ENCODE data around the gene TAAR5. TPM values are rescaled to one million over a fixed set of nuclear protein-coding genes. Genes with fewer than 3 reads are reported as not detected.
A peak's percentile ranks its signal among the peaks of the same experiment; 100 is the strongest.

TAAR5 gene
- polyA plus RNA-seq, 3 donors = not detected

GRCh38 chr6:132598473-132598872 is 8.9 kb upstream of the TAAR5 start:
- intact Hi-C loops (cut with micrococcal nuclease) = no loop called here
- no peaks in the 10 kb centered on the region for H4K20me1 ChIP-seq (ENCODE audit: insufficient read depth, low read length)
- H2AFZ ChIP-seq (ENCODE audit: insufficient read depth, low read depth, low read length, poor library complexity, severe bottlenecking) = no peak overlapping the region
- H3K79me2 ChIP-seq (ENCODE audit: insufficient read depth, low read length) = no peaks in the 10 kb centered on the region
- TF ChIP-seq CTCF (IDR thresholded peaks at IDR 0.05) = peak; percentile 45
- DNase-seq = peak; percentile 3 to 17 (median 6)
- Mint-ChIP-seq H3K36me3 (no peaks in the 10 kb centered on the region), H3K27me3 (ENCODE audit: low read depth in 3 of 3) (peaks cover 1 to 2% (median 1%) of the 10 kb centered on the region in 3 donors), H3K9me3 (peaks cover 0 to 3% (median 0%) of the 10 kb centered on the region in 7 donors), H3K27ac (no peak overlapping the region), H3K4me1 (peaks cover 5% of the 10 kb centered on the region), H3K4me3 (no peak overlapping the region)
- H3K4me2 ChIP-seq (replicated peaks; ENCODE audit: extremely low read depth, low read length, poor library complexity, severe bottlenecking) = no peak overlapping the region
- H3K27me3 ChIP-seq (ENCODE audit: control insufficient read depth in 2 of 2, insufficient read depth in 2 of 2, low read length in 2 of 2) = no peaks in the 10 kb centered on the region
- peaks cover 0 to under 1% of the 10 kb centered on the region in 2 donors for H3K4me1 ChIP-seq (ENCODE audit: control insufficient read depth in 1 of 2, insufficient read depth in 2 of 2, low read length in 2 of 2)
- H3K4me3 ChIP-seq (replicated peaks in 1 of 3; ENCODE audit: low read depth in 2 of 3, low read length in 3 of 3) = no peak overlapping the region
- no peak overlapping the region for H3K9ac ChIP-seq (ENCODE audit: insufficient read depth, low read length, poor library complexity, severe bottlenecking)
- H3K27ac ChIP-seq (ENCODE audit: low read depth in 1 of 2, low read length in 2 of 2) = no peak overlapping the region
- no peaks in the 10 kb centered on the region for H3K36me3 ChIP-seq (replicated peaks in 1 of 2; ENCODE audit: control insufficient read depth in 1 of 2, insufficient read depth in 2 of 2, low read length in 2 of 2)
- 24% methylated on average over 2 of the region's 3 CpGs for WGBS (ENCODE audit: insufficient coverage)
- H3K9me3 ChIP-seq (replicated peaks in 1 of 2; ENCODE audit: control insufficient read depth in 1 of 2, insufficient read depth in 1 of 2, low read length in 2 of 2) = no peaks in the 10 kb centered on the region

GRCh38 chr6:132596201-132596600 is 6.7 kb upstream of the TAAR5 start:
- Mint-ChIP-seq H3K36me3 (no peaks in the 10 kb centered on the region), H3K9me3 (peaks cover 0 to 3% (median 0%) of the 10 kb centered on the region in 7 donors)
- H3K36me3 ChIP-seq (replicated peaks in 1 of 2; ENCODE audit: control insufficient read depth in 1 of 2, insufficient read depth in 2 of 2, low read length in 2 of 2) = no peaks in the 10 kb centered on the region

More at GRCh38 chr6:132596201-132596600, 6.7 kb upstream of the TAAR5 start:
- peaks cover 21% of the 10 kb centered on the region for H3K4me1 Mint-ChIP-seq
- Histone ChIP-seq H4K20me1 (ENCODE audit: insufficient read depth, low read length) (no peaks in the 10 kb centered on the region), H3K4me2 (replicated peaks; ENCODE audit: extremely low read depth, low read length, poor library complexity, severe bottlenecking) (no peak overlapping the region), H2AFZ (ENCODE audit: insufficient read depth, low read depth, low read length, poor library complexity, severe bottlenecking) (no peak overlapping the region), H3K79me2 (ENCODE audit: insufficient read depth, low read length) (no peaks in the 10 kb centered on the region), H3K27ac (ENCODE audit: low read depth in 1 of 2, low read length in 2 of 2) (no peak overlapping the region), H3K4me1 (ENCODE audit: control insufficient read depth in 1 of 2, insufficient read depth in 2 of 2, low read length in 2 of 2) (peaks cover 16 to 18% of the 10 kb centered on the region in 2 donors), H3K9ac (ENCODE audit: insufficient read depth, low read length, poor library complexity, severe bottlenecking) (no peak overlapping the region), H3K4me3 (replicated peaks in 1 of 3; ENCODE audit: low read depth in 2 of 3, low read length in 3 of 3) (no peak overlapping the region), H3K27me3 (ENCODE audit: control insufficient read depth in 2 of 2, insufficient read depth in 2 of 2, low read length in 2 of 2) (no peaks in the 10 kb centered on the region), H3K9me3 (replicated peaks in 1 of 2; ENCODE audit: control insufficient read depth in 1 of 2, insufficient read depth in 1 of 2, low read length in 2 of 2) (no peaks in the 10 kb centered on the region)
- no CpG with 5 or more reads among the region's 6 CpGs for WGBS (ENCODE audit: insufficient coverage)
- DNase-seq = no peak
- intact Hi-C loops (cut with micrococcal nuclease) = no loop called here
- H3K4me3 Mint-ChIP-seq = no peak overlapping the region
- peaks cover 1 to 2% (median 1%) of the 10 kb centered on the region in 3 donors for H3K27me3 Mint-ChIP-seq (ENCODE audit: low read depth in 3 of 3)
- TF ChIP-seq CTCF (IDR thresholded peaks at IDR 0.05) = no peak
- no peak overlapping the region for H3K27ac Mint-ChIP-seq

All from CD14-positive monocyte (primary cell).